Bronchial epithelial cell (primary cell): ENCODE results near the gene RBM23. TPM values are rescaled to one million over a fixed set of nuclear protein-coding genes. Genes with fewer than 3 reads are reported as not detected.

Experiments
- DNase-seq: peaks from one replicate; pipeline ENCODE4 v3.0.0-alpha.2; 2010; ENCODE audit warnings: low read depth
- FAIRE-seq: peaks from 2 replicates; lab custom pipeline; 2011; peaks lifted over from hg19 to GRCh38; lab: Jason Lieb, UNC
- H3K27me3 ChIP-seq: 2 replicates; pipeline ENCODE4 v1.5.1; 2011; ENCODE audit warnings: low read length; ENCODE audit not compliant: control insufficient read depth, insufficient read depth
- H3K36me3 ChIP-seq: 2 replicates; pipeline ENCODE4 v1.5.1; 2011; ENCODE audit warnings: low read length; ENCODE audit not compliant: control insufficient read depth, insufficient read depth
- H3K4me3 ChIP-seq: 2 replicates; pipeline ENCODE4 v1.5.1; 2011; ENCODE audit warnings: mild to moderate bottlenecking, low read depth, low read length, control low read depth
- CTCF ChIP-seq: IDR thresholded peaks from 2 replicates; pipeline ENCODE4 v1.5.1; 2011; ENCODE audit warnings: mild to moderate bottlenecking, moderate library complexity, low read length, control low read depth, inconsistent platforms; ENCODE audit not compliant: insufficient read depth, severe bottlenecking
- total RNA-seq: library from RNA; depleted of rRNA; stranded (reverse); fragments of >200 nt; gene quantifications from 2 replicates; pipeline ENCODE4 v1.2.1, GENCODE V29; 2014

The RBM23 gene
- total RNA-seq, 1 donor from 2014 or later, result 26.6 TPM

- Histone ChIP-seq H3K4me3 (no peak overlapping the region), H3K36me3 (peaks cover 49% of the 10 kb centered on the region), H3K27me3 (no peaks in the 10 kb centered on the region)
- DNase-seq, result no peak
- no peak for FAIRE-seq
- no peak for TF ChIP-seq CTCF
These were observed 41.9 kb downstream of the RBM23 start for GRCh38 chr14:22877000-22877501.

DNA sequence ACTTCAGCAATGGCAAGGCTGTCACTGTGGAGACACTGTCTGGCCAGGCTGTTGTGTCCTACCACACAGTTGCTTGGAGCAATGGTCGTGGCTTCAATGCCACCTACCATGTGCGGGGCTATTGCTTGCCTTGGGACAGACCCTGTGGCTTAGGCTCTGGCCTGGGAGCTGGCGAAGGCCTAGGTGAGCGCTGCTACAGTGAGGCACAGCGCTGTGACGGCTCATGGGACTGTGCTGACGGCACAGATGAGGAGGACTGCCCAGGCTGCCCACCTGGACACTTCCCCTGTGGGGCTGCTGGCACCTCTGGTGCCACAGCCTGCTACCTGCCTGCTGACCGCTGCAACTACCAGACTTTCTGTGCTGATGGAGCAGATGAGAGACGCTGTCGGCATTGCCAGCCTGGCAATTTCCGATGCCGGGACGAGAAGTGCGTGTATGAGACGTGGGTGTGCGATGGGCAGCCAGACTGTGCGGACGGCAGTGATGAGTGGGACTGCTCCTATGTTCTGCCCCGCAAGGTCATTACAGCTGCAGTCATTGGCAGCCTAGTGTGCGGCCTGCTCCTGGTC lies 43.1 kb downstream of the RBM23 start:
- no peak for TF ChIP-seq CTCF
- no peak overlapping the region for H3K4me3 ChIP-seq
- H3K27me3 ChIP-seq, result no peaks in the 10 kb centered on the region
- DNase-seq (no peak), FAIRE-seq (no peak)
- peaks cover 49% of the 10 kb centered on the region for H3K36me3 ChIP-seq

- DNase-seq (no peak), FAIRE-seq (no peak)
- Histone ChIP-seq H3K36me3 (peaks cover 49% of the 10 kb centered on the region), H3K4me3 (no peak overlapping the region), H3K27me3 (no peaks in the 10 kb centered on the region)
- TF ChIP-seq CTCF, result no peak
These were observed 43.8 kb downstream of the RBM23 start for GRCh38 chr14:22875003-22875747.

DNA sequence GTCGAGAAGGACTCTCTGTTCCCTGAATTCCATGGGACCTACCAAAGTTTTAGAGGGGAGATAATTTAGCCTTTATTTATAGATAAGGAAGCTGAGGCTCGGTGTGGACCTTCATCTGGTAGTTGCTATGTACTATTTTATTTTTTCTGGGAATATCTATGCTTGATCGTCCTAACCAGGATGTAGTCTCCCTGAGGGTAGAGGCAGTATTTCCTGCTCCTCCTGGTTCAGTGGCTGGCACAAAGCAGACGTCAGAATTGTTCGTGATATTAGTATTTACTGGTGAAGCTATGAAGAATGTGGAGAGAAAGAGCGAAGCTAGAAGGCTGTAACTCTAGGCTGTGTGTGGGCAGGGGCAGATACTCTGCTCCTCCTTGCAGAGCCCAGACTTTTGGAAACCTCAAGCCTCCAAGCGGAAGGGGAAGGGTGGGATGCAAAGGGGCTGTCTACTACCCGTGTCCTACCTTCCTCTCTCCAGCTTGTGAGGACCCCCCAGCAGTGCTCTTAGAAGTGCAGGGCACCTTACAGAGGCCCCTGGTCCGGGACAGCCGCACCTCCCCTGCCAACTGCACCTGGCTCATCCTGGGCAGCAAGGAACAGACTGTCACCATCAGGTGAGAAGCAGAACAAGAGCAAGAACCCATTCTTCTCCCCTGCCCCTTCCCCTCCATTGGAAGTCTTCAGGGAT lies 46.0 kb downstream of the RBM23 start:
- Histone ChIP-seq H3K36me3 (peaks cover 40% of the 10 kb centered on the region), H3K4me3 (peak overlapping the region; percentile 93), H3K27me3 (no peaks in the 10 kb centered on the region)
- TF ChIP-seq CTCF, result no peak
- FAIRE-seq (no peak), DNase-seq (peak; percentile 10)

DNA sequence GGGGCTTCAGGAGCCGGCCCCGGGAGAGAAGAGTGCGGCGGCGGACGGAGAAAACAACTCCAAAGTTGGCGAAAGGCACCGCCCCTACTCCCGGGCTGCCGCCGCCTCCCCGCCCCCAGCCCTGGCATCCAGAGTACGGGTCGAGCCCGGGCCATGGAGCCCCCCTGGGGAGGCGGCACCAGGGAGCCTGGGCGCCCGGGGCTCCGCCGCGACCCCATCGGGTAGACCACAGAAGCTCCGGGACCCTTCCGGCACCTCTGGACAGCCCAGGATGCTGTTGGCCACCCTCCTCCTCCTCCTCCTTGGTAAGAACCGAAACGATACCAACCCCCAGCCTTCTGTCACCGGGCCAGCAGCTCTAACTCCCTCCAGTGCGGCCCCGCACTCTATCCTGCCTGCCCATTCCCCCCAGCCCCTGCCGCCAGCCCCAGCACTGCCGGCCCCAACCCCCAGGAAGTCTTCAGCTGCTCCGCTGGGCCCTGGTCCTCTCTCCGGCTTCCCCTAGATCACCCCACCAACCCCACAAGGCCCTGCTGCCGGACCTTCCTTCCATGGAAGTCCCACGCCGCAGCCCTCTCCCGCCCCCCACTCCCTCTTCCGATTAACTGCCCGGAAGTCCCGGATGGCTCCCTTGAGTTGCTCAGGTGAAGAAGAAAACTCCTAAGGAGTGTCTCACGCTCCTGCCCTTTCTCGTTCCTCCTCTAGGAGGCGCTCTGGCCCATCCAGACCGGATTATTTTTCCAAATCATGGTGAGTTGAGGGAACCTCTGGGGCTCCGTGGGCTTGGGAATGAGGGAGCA lies 46.7 kb downstream of the RBM23 start:
- Histone ChIP-seq H3K36me3 (peaks cover 32% of the 10 kb centered on the region), H3K27me3 (no peaks in the 10 kb centered on the region), H3K4me3 (peak overlapping the region; percentile 93)
- DNase-seq (peak; percentile 82), FAIRE-seq (no peak)
- peak; percentile 90 for TF ChIP-seq CTCF
